ENCODE results near the gene MDC1. TPM values are rescaled to one million over a fixed set of nuclear protein-coding genes. Genes with fewer than 3 reads are reported as not detected.
"Not testable (repeated sequence)": the region's sequence is repeated elsewhere in the genome, so short reads cannot be mapped to it uniquely, and the experiment has no call there.

MDC1 gene
- polyA plus RNA-seq (ENCODE audit: insufficient read length in 4 of 4), result 10 to 100 TPM; 39.8 to 46.4 (median 41.5) TPM

- peak; percentile 94 to 99 (median 98) for DNase-seq (ENCODE audit: low read depth in 4 of 4, low spot score in 3 of 4)
These were observed at the start of gene MDC1 for GRCh38 chr6:30717129-30717844. MDC1 (minus strand) TSS chr6:30717281; CDS start chr6:30715175, 2,106 bp downstream.

GRCh38 chr6:30766461-30767157 lies 49.5 kb upstream of the MDC1 start:
- no peak for DNase-seq (ENCODE audit: low read depth in 4 of 4, low spot score in 3 of 4)

GRCh38 chr6:30765495-30765894 lies 48.4 kb upstream of the MDC1 start:
- not testable (repeated sequence) for DNase-seq (ENCODE audit: low read depth in 4 of 4, low spot score in 3 of 4)

- not testable (repeated sequence) for DNase-seq (ENCODE audit: low read depth in 4 of 4, low spot score in 3 of 4)
These were observed 47.5 kb upstream of the MDC1 start for GRCh38 chr6:30764490-30765043.

- no peak for DNase-seq (ENCODE audit: low read depth in 4 of 4, low spot score in 3 of 4)
These were observed 46.8 kb upstream of the MDC1 start for GRCh38 chr6:30763618-30764489.

- no peak for DNase-seq (ENCODE audit: low read depth in 4 of 4, low spot score in 3 of 4)
These were observed 46.1 kb upstream of the MDC1 start for GRCh38 chr6:30763155-30763617.

GRCh38 chr6:30761791-30762429 lies 44.8 kb upstream of the MDC1 start:
- DNase-seq (ENCODE audit: low read depth in 4 of 4, low spot score in 3 of 4), result no peak

GRCh38 chr6:30760549-30760948 lies 43.5 kb upstream of the MDC1 start:
- no peak for DNase-seq (ENCODE audit: low read depth in 4 of 4, low spot score in 3 of 4)

GRCh38 chr6:30759575-30760239 lies 42.6 kb upstream of the MDC1 start:
- no peak for DNase-seq (ENCODE audit: low read depth in 4 of 4, low spot score in 3 of 4)

GRCh38 chr6:30757261-30757904 lies 40.3 kb upstream of the MDC1 start:
- no peak for DNase-seq (ENCODE audit: low read depth in 4 of 4, low spot score in 3 of 4)

- DNase-seq (ENCODE audit: low read depth in 4 of 4, low spot score in 3 of 4), result not testable (repeated sequence)
These were observed 39.4 kb upstream of the MDC1 start for GRCh38 chr6:30756405-30757003.

- DNase-seq (ENCODE audit: low read depth in 4 of 4, low spot score in 3 of 4), result no peak
These were observed 37.5 kb upstream of the MDC1 start for GRCh38 chr6:30754631-30755030.

- no peak for DNase-seq (ENCODE audit: low read depth in 4 of 4, low spot score in 3 of 4)
These were observed 35.3 kb upstream of the MDC1 start for GRCh38 chr6:30752157-30752927.

- no peak for DNase-seq (ENCODE audit: low read depth in 4 of 4, low spot score in 3 of 4)
These were observed 33.2 kb upstream of the MDC1 start for GRCh38 chr6:30750379-30750668.

GRCh38 chr6:30749554-30750378 lies 32.7 kb upstream of the MDC1 start:
- DNase-seq (ENCODE audit: low read depth in 4 of 4, low spot score in 3 of 4), result no peak

GRCh38 chr6:30748851-30749540 lies 31.9 kb upstream of the MDC1 start:
- DNase-seq (ENCODE audit: low read depth in 4 of 4, low spot score in 3 of 4), result no peak

Data from right renal pelvis (tissue), 4 donors.